GM19193 (cell line): ENCODE measurements around the gene GRID1.

Experiments used
- POLR2A ChIP-seq: IDR thresholded peaks from 4 replicates; pipeline ENCODE4 v1.6.1; 2011; ENCODE audit not compliant: insufficient read depth, insufficient read length; ENCODE audit errors: extremely low read depth

The GRID1 gene

DNA sequence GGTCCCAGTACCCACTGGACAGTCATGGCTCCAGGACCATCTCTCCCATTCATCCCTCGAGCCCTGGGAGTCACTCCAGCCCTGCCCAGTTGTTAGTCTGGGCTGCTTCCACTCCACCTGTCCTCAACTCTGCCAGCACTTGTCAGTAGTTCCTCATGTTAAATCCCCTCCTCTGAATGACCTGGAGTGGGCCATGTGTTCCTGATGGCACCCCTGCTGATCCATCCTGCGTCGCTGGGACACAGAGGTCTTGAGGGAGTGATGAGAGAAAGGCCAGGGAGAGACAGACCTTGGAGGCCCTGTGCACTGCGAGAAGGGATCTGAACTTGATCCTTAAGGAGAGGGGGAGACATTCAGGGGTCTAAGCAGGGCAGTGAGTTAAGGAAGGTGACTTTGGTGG lies 174.9 kb downstream of the GRID1 start:
- no peak for TF ChIP-seq POLR2A

DNA sequence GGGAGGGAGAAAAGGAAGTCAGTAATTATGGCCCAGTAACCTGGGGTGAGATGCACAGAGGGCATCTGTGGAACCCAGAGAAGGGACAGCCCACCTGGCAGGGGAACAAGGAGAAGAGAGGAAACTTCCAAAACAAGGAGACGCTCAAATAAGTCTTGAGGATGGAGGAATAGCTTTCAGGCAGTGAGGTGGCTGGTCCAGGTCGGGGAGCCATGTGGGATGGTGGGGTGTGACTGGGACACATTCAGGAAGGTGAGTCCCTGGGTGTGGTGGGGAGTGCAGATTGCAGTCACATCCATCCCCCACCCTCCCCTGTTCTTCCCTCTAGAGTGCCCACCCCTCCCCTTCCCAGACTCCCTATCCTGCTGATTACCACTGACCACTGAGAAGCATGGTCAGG lies 175.4 kb downstream of the GRID1 start:
- no peak for TF ChIP-seq POLR2A

GRCh38 chr10:86190291-86190690 lies 176.3 kb downstream of the GRID1 start:
- TF ChIP-seq POLR2A: no peak

DNA sequence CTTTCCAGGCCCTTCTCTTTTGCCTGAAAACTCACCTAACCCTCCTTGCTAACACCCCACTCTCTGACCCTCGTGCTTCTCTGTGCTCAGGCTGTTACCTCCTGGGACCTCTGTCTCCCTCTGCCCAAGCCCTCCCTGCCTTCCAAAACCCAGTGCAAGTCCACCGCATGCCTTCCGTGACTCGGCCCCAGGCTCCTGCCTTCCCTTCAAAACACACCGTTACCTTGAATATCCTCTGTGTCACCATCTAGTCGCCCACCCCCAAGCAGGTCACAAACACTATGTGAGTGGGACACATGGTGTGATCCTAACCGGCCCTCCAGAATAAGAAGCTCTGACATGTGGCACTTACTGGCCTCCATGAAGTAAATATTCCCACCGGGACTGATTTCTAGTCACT lies 176.7 kb downstream of the GRID1 start:
- no peak for TF ChIP-seq POLR2A

- TF ChIP-seq POLR2A: no peak
These were observed 177.6 kb downstream of the GRID1 start for GRCh38 chr10:86188796-86189558.

GRCh38 chr10:86188326-86188725 lies 178.3 kb downstream of the GRID1 start:
- TF ChIP-seq POLR2A: no peak

GRCh38 chr10:86187499-86188239 lies 178.9 kb downstream of the GRID1 start:
- TF ChIP-seq POLR2A: no peak

DNA sequence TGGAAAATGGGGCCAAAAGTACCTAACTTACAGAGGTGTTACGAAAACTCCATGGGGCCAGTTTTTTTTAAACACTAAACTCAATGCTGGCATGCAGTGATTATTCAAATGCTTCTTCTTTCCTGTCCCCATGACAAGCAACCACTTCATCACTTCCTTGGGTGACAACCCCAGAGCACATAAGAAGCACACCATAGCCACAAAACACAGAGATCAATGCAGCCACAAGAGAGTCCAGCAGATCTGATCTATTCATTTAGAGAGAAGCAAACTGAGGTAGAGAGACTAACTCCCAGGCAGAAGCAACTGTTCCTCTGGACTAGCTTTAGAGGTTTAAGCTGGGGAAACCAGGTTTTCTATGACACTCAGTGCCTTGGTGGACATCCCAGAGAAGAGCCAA lies 180.0 kb downstream of the GRID1 start:
- no peak for TF ChIP-seq POLR2A

GRCh38 chr10:86182595-86182994 lies 184.0 kb downstream of the GRID1 start:
- TF ChIP-seq POLR2A: no peak

DNA sequence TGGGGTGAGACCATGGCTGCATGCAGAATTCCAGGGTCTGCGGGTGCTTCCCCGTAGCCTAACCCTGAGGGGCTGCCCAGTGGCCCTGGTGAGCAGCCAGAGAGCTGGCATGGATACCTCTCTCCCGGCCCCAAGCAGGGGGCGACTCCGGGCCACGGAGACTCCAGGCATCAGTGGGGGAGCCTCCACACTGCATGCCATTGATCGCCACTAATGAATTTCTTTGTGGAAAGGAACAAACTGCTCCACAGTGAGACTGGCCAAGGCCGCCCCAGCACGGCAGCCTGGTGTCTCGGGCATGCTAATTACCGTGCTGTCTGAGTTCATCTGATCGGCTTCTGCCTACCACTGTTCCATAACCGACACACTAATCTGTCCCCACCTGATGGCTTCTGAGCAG lies 184.4 kb downstream of the GRID1 start:
- no peak for TF ChIP-seq POLR2A

DNA sequence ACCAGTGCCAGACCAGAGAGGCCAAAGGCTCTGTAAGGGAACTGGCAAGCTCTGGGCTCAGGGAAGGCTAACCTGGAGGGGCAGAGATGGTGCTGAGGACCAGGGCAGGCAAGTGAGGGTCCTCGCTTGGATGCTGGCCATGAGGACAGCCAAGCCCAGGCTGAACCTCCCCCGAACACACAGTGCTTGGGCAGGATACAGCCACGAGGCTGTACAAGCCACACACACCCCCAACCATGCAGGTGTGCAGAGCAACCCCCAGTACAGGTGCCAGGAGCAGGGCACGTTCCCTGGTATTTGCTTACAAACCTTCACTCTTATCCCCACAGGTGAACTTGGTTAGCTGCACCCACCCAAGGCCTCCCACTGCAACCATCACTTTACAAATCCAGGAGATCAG lies 185.7 kb downstream of the GRID1 start:
- TF ChIP-seq POLR2A: no peak

DNA sequence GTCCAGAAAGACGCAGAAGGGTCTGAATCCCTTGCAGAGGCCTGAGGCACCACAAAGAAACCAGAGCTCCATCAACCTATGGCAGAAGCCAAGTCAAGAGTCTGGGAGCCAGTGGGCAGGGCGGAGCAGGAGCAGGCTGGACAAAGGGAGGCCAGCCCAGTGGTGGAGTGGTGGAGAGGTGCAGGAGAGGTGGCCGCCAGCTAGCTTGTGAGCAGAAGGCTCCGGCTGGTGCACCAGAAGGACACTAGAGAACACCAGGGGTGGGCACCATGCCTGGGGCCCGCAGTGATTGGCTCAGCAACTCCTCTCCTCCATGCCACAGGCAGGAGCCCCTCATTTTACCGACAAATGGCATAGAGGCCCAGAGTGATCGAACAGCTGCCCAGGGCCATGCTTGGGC lies 186.6 kb downstream of the GRID1 start:
- no peak for TF ChIP-seq POLR2A

DNA sequence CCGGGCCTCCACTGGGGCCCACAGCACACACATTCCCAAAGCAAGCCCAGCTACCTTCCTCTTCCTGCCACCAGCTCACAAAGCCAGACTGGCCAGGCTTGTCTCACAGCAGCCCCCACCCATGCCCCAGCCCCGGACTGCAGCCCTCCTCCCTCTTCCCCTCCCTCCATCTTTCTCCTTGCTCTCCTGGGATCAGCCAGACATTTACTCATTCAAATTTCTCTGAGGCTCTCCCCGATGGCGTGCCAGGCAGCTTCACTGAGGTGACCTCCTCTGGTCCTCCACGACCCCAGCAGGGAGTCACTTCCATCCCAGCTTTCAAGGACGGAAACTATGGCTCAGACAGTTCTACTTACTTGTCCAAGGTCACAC lies 187.5 kb downstream of the GRID1 start:
- no peak for TF ChIP-seq POLR2A

DNA sequence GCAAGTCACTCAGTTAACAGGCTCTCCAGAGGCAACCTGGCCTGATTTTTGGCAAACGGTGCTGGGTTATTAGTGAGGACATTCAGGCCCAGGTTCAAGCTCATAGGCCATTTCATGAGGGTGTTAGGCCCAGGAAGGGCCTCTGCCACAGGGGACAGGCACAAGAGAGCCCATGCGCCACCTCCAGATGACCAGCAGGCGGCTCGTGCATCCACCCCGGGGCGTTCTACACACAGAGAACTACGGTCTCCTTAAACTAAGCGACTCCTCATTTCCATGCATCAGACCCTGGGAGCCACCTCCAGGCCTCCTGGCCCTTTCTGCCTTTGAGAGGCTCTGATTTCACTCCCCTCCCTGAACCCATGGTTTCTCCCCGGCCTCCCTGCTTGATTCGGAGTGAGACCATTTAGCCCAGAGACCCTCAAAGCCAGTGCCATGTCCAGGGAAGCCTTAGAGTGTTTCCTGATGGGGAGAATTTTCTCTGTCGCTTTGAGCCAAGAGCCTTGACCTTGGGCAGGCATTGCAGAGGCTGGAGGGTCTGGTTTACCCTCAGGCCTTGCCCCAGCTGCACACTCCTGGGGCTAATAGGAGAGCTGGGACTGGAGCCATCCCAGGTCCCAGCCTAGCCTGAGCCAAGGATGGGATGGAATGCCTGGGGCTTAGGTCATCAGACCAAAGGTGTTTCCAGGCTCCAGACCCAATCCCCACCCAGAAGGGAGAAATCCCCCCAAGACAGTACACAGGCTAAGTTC lies 188.0 kb downstream of the GRID1 start:
- no peak for TF ChIP-seq POLR2A

DNA sequence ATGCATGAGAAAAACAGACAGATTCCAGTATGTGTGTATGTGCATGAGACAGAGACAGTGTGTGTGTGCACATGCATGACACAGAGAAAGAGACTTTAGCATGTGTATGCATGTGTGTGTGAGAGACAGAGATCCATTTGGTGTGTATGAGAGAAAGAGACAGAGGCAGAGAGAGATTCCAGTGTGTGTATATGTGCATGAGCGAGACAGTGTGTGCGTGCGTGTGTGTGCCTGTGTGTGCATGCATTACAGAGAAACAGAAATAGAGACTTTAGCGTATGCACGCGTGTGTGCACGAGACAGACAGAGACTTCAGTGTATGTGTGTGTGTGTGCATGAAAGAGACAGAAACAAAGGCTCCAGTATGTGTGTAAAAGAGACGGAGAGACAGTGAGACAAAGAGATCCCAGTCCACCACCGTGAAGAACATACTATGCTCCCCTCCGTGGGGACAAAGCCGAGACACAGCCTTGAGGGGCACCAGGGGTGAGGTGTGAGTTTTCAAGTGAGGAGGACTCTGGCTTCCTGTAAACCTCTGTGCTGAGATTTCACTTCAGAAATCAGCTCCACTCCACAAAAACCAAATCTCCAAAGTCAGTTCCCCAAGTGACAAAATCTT lies 188.9 kb downstream of the GRID1 start:
- TF ChIP-seq POLR2A: no peak
